DMS79 treated with DMSO at 0.1 percent for 48 hours (cell line): ENCODE data around the gene ZCCHC8.

Experiments used
- DNase-seq: peaks from one replicate; lab custom pipeline; 2025; lab: John Stamatoyannopoulos, UW

ZCCHC8 gene

GRCh38 chr12:122427403-122427802 lies 73.3 kb downstream of the ZCCHC8 start:
- DNase-seq: no peak

- peak; percentile 55 for DNase-seq
Measured at GRCh38 chr12:122423258-122424165, 77.2 kb downstream of the ZCCHC8 start.

GRCh38 chr12:122422730-122423257 lies 77.9 kb downstream of the ZCCHC8 start:
- DNase-seq: peak; percentile 48

GRCh38 chr12:122421821-122422729 lies 78.7 kb downstream of the ZCCHC8 start, which contains the start of gene CLIP1:
TSS of gene CLIP1 (minus strand) at chr12:122422669. CDS start at chr12:122380452, 42,217 bp downstream.
- DNase-seq: peak; percentile 33
